ENCODE measurements around the gene MISP.
"Not testable (repeated sequence)": the region's sequence is repeated elsewhere in the genome, so short reads cannot be mapped to it uniquely, and the experiment has no call there.

MISP gene

GRCh38 chr19:725461-726089 is 25.3 kb upstream of the MISP start:
- no peak for DNase-seq (ENCODE audit: low read depth in 2 of 2, low spot score in 1 of 2)

- no peak for DNase-seq (ENCODE audit: low read depth in 2 of 2, low spot score in 1 of 2)
Measured at GRCh38 chr19:726993-727956, 23.6 kb upstream of the MISP start.

- DNase-seq (ENCODE audit: low read depth in 2 of 2, low spot score in 1 of 2), result no peak
Measured at GRCh38 chr19:728011-728410, 22.9 kb upstream of the MISP start.

- DNase-seq (ENCODE audit: low read depth in 2 of 2, low spot score in 1 of 2), result not testable (repeated sequence)
Measured at GRCh38 chr19:729564-729963, 21.3 kb upstream of the MISP start.

GRCh38 chr19:729965-730668 is 20.8 kb upstream of the MISP start:
- DNase-seq (ENCODE audit: low read depth in 2 of 2, low spot score in 1 of 2), result no peak

- no peak for DNase-seq (ENCODE audit: low read depth in 2 of 2, low spot score in 1 of 2)
Measured at GRCh38 chr19:731000-731399, 19.9 kb upstream of the MISP start.

- no peak for DNase-seq (ENCODE audit: low read depth in 2 of 2, low spot score in 1 of 2)
Measured at GRCh38 chr19:732148-733069, 18.5 kb upstream of the MISP start.

- no peak for DNase-seq (ENCODE audit: low read depth in 2 of 2, low spot score in 1 of 2)
Measured at GRCh38 chr19:734716-735115, 16.2 kb upstream of the MISP start.

GRCh38 chr19:736125-736524 is 14.8 kb upstream of the MISP start:
- DNase-seq (ENCODE audit: low read depth in 2 of 2, low spot score in 1 of 2), result no peak

- DNase-seq (ENCODE audit: low read depth in 2 of 2, low spot score in 1 of 2), result peak; percentile 14 to 19
Measured at GRCh38 chr19:737591-738093, 13.3 kb upstream of the MISP start.

GRCh38 chr19:738509-739128 is 12.3 kb upstream of the MISP start:
- no peak for DNase-seq (ENCODE audit: low read depth in 2 of 2, low spot score in 1 of 2)

GRCh38 chr19:739998-740715 is 10.8 kb upstream of the MISP start:
- no peak for DNase-seq (ENCODE audit: low read depth in 2 of 2, low spot score in 1 of 2)

- DNase-seq (ENCODE audit: low read depth in 2 of 2, low spot score in 1 of 2), result not testable (repeated sequence)
Measured at GRCh38 chr19:740816-741505, 10.0 kb upstream of the MISP start.

- no peak for DNase-seq (ENCODE audit: low read depth in 2 of 2, low spot score in 1 of 2)
Measured at GRCh38 chr19:741506-742131, 9.3 kb upstream of the MISP start.

- DNase-seq (ENCODE audit: low read depth in 2 of 2, low spot score in 1 of 2), result no peak
Measured at GRCh38 chr19:742540-743075, 8.3 kb upstream of the MISP start.

- DNase-seq (ENCODE audit: low read depth in 2 of 2, low spot score in 1 of 2), result no peak
Measured at GRCh38 chr19:743168-743687, 7.7 kb upstream of the MISP start.

GRCh38 chr19:745138-745537 is 5.8 kb upstream of the MISP start:
- DNase-seq (ENCODE audit: low read depth in 2 of 2, low spot score in 1 of 2), result not testable (repeated sequence)
